ENCODE data around the gene COG1. TPM values are rescaled to one million over a fixed set of nuclear protein-coding genes. Genes with fewer than 3 reads are reported as not detected.

Gene COG1, protein sequence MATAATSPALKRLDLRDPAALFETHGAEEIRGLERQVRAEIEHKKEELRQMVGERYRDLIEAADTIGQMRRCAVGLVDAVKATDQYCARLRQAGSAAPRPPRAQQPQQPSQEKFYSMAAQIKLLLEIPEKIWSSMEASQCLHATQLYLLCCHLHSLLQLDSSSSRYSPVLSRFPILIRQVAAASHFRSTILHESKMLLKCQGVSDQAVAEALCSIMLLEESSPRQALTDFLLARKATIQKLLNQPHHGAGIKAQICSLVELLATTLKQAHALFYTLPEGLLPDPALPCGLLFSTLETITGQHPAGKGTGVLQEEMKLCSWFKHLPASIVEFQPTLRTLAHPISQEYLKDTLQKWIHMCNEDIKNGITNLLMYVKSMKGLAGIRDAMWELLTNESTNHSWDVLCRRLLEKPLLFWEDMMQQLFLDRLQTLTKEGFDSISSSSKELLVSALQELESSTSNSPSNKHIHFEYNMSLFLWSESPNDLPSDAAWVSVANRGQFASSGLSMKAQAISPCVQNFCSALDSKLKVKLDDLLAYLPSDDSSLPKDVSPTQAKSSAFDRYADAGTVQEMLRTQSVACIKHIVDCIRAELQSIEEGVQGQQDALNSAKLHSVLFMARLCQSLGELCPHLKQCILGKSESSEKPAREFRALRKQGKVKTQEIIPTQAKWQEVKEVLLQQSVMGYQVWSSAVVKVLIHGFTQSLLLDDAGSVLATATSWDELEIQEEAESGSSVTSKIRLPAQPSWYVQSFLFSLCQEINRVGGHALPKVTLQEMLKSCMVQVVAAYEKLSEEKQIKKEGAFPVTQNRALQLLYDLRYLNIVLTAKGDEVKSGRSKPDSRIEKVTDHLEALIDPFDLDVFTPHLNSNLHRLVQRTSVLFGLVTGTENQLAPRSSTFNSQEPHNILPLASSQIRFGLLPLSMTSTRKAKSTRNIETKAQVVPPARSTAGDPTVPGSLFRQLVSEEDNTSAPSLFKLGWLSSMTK
- total RNA-seq (2022; extraction: Qiagen RNA extraction; ENCODE audit: low read depth): 17.5 to 23.3 TPM (median 21.5 TPM) in 5 replicates

DNA sequence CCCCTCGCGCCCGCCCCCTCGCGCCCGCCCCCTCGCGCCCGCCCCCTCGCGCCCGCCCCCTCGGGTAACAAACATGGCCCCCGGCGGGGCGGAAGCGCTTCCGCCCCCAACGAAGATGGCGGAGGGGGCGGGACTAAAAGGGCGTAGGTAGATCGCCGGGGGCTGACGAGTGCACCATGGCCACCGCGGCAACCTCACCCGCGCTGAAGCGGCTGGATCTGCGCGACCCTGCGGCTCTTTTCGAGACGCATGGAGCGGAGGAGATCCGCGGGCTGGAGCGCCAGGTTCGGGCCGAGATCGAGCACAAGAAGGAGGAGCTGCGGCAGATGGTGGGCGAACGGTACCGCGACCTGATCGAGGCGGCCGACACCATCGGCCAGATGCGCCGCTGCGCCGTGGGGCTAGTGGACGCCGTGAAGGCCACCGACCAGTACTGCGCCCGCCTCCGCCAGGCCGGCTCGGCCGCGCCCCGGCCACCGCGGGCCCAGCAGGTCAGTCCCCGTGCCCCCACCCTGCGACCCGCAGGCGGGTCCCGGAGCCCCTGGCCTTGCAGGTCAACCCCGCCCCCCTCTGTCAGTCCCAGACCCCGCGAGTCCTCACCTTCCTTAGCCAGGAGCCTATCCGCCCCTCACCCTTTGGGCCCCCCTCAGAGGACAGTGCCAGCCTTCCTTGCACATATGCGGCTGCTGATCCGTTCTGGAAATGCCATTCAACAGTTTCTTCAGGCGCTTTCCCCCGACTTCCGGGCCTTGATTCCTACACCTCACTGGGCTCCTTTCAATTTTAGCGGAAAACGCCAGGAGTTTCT, at the start of gene COG1:
COG1 (plus strand) TSS at position 162 of the 808 bp plus-strand sequence; CDS start at position 177, 15 bp downstream.

Other genes starting within 250 kb of the COG1 start
- 13.9 to 17.3 TPM (median 15.0 TPM) in 5 replicates for gene SLC39A11, start 100.4 kb upstream of the COG1 start, total RNA-seq (2022; extraction: Qiagen RNA extraction; ENCODE audit: low read depth)
- gene SSTR2, start 28.0 kb upstream of the COG1 start, total RNA-seq (2022; extraction: Qiagen RNA extraction; ENCODE audit: low read depth): 0.06 to 0.09 TPM (median 0.06 TPM) in 5 replicates
- not detected in 5 replicates for gene CPSF4L, start 68.8 kb downstream of the COG1 start, total RNA-seq (2022; extraction: Qiagen RNA extraction; ENCODE audit: low read depth)
- gene CDC42EP4, start 118.9 kb downstream of the COG1 start, total RNA-seq (2022; extraction: Qiagen RNA extraction; ENCODE audit: low read depth): 53.7 to 80.0 TPM (median 74.2 TPM) in 5 replicates